Mesenchymal stem cell (in vitro differentiated cells and primary cell): ENCODE measurements around the gene FMNL3.
A peak's percentile ranks its signal among the peaks of the same experiment; 100 is the strongest.

Experiments used
- DNase-seq: peaks from one replicate; pipeline ENCODE4 v3.0.0-alpha.2; 2013
- H2AFZ ChIP-seq: one replicate; pipeline ENCODE4 v1.6.1; 2013; ENCODE audit warnings: low read depth, mild to moderate bottlenecking, control low read depth, inconsistent platforms, low read length, moderate library complexity
- H2AK5ac ChIP-seq: 2 replicates; pipeline ENCODE4 v1.6.1; 2013; ENCODE audit warnings: low read length, moderate library complexity, mild to moderate bottlenecking, inconsistent platforms; ENCODE audit not compliant: severe bottlenecking
- H2BK120ac ChIP-seq: one replicate; pipeline ENCODE4 v1.6.1; 2013; ENCODE audit warnings: low read depth, mild to moderate bottlenecking, inconsistent platforms, low read length, moderate library complexity
- H2BK12ac ChIP-seq, 2 experiments: one replicate each; pipeline ENCODE4 v1.6.1; 2013; ENCODE audit warnings: inconsistent platforms in 2 of 2, low read length in 2 of 2, mild to moderate bottlenecking in 2 of 2, moderate library complexity in 2 of 2, control low read depth in 1 of 2
- H2BK15ac ChIP-seq: one replicate; pipeline ENCODE4 v1.6.1; 2013; ENCODE audit warnings: mild to moderate bottlenecking, low read depth, inconsistent platforms; ENCODE audit not compliant: poor library complexity, severe bottlenecking
- H2BK5ac ChIP-seq: 2 replicates; pipeline ENCODE4 v1.6.1; 2013; ENCODE audit warnings: low read depth, mild to moderate bottlenecking, low read length, control low read depth, inconsistent platforms; ENCODE audit not compliant: poor library complexity, severe bottlenecking
- H3K14ac ChIP-seq, 2 experiments: one replicate each; pipeline ENCODE4 v1.6.1; 2013; ENCODE audit warnings: inconsistent platforms in 2 of 2, low read length in 2 of 2, control low read depth in 1 of 2, mild to moderate bottlenecking in 1 of 2, moderate library complexity in 1 of 2
- H3K18ac ChIP-seq, 2 experiments: one replicate each; pipeline ENCODE4 v1.6.1; 2013; ENCODE audit warnings: inconsistent platforms in 2 of 2, low read length in 2 of 2, control low read depth in 1 of 2, low read depth in 1 of 2, mild to moderate bottlenecking in 1 of 2
- H3K23ac ChIP-seq, 2 experiments: one replicate each; pipeline ENCODE4 v1.6.1; 2013; ENCODE audit warnings: inconsistent platforms in 2 of 2, low read length in 2 of 2, mild to moderate bottlenecking in 2 of 2, moderate library complexity in 2 of 2, control low read depth in 1 of 2
- H3K27ac ChIP-seq: 2 replicates; pipeline ENCODE4 v1.5.1; 2013; ENCODE audit warnings: mild to moderate bottlenecking, moderate library complexity, low read length, control low read depth, inconsistent platforms; ENCODE audit not compliant: poor library complexity, severe bottlenecking
- H3K27me3 ChIP-seq, 2 experiments: 2 replicates each; pipeline versions ENCODE4 v1.6.1 to v1.7.0; 2013; ENCODE audit warnings: low read length in 2 of 2, mild to moderate bottlenecking in 2 of 2, moderate library complexity in 2 of 2, control low read depth in 1 of 2, inconsistent platforms in 1 of 2; ENCODE audit not compliant: control insufficient read depth in 1 of 2, insufficient read depth in 1 of 2
- H3K36me3 ChIP-seq, 2 experiments: 2 replicates each; pipeline versions ENCODE4 v1.6.1 to v1.7.0; 2013; ENCODE audit warnings: low read length in 2 of 2, control low read depth in 1 of 2, inconsistent platforms in 1 of 2, low read depth in 1 of 2, mild to moderate bottlenecking in 1 of 2; ENCODE audit not compliant: insufficient read depth in 2 of 2, control insufficient read depth in 1 of 2
- H3K4ac ChIP-seq, 2 experiments: one replicate each; pipeline ENCODE4 v1.6.1; 2013; ENCODE audit warnings: inconsistent platforms in 2 of 2, low read length in 2 of 2, mild to moderate bottlenecking in 2 of 2, moderate library complexity in 2 of 2, control low read depth in 1 of 2, low read depth in 1 of 2
- H3K4me1 ChIP-seq: 2 replicates; pipeline ENCODE4 v1.6.1; 2013; ENCODE audit warnings: low read depth, low read length, control low read depth; ENCODE audit not compliant: control insufficient read depth, insufficient read depth
- H3K4me2 ChIP-seq: 2 replicates; pipeline ENCODE4 v1.6.1; 2013; ENCODE audit warnings: low read length, mild to moderate bottlenecking, inconsistent platforms; ENCODE audit not compliant: poor library complexity, severe bottlenecking
- H3K4me3 ChIP-seq, 2 experiments: 2 replicates each; pipeline versions ENCODE4 v1.5.1 to v1.7.0; 2013; ENCODE audit warnings: low read length in 2 of 2, mild to moderate bottlenecking in 2 of 2, control low read depth in 1 of 2, low read depth in 1 of 2; ENCODE audit not compliant: insufficient read depth in 1 of 2
- H3K79me1 ChIP-seq: replicated peaks from 2 replicates; pipeline ENCODE4 v1.6.1; 2013; ENCODE audit warnings: mild to moderate bottlenecking, control low read depth, low read length, inconsistent platforms; ENCODE audit not compliant: poor library complexity, severe bottlenecking
- H3K9ac ChIP-seq: 2 replicates; pipeline ENCODE4 v1.7.0; 2013; ENCODE audit warnings: mild to moderate bottlenecking, low read length, moderate library complexity
- H3K9me3 ChIP-seq: 2 replicates; pipeline ENCODE4 v1.7.0; 2013; ENCODE audit warnings: mild to moderate bottlenecking, low read length; ENCODE audit not compliant: control insufficient read depth
- H4K8ac ChIP-seq: one replicate; pipeline ENCODE4 v1.6.1; 2013; ENCODE audit warnings: inconsistent platforms, mild to moderate bottlenecking, low read length, moderate library complexity
- H4K91ac ChIP-seq: one replicate; pipeline ENCODE4 v1.6.1; 2013; ENCODE audit warnings: mild to moderate bottlenecking, low read length, inconsistent platforms
- WGBS: methylation state at CpG from one replicate; pipeline ENCODE4 v1.1.7; 2013; ENCODE audit warnings: mixed read lengths; 5-methylcytosine and 5-hydroxymethylcytosine counted together

FMNL3 gene

DNA sequence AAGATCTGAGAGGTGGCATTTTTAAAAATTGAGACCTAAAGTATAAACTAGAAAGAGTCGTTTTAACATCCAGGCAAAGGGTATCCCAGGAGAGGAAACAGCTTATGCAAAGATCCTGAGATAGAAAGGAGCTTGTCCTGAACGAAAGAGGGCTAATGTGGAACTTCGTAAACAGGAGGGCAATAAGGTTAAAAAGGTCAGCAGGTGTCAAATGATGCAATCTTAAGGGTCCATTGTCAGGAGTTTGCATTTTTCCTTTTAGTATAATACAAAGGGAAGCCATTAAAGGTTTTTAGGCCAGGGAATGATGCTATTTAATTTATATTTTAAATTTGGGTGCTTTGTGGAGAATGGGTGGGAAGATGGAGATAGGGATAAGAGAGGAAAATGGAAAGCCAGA, 14.4 kb downstream of the FMNL3 start:
- no peak for DNase-seq
- H3K4ac ChIP-seq, result no peak overlapping the region
- H3K36me3 ChIP-seq, result no peaks in the 10 kb centered on the region
- H4K8ac ChIP-seq, result no peak overlapping the region
- H3K27me3 ChIP-seq, result no peaks in the 10 kb centered on the region
- no peak overlapping the region for H2BK12ac ChIP-seq
- H3K79me1 ChIP-seq, result peaks cover 31% of the 10 kb centered on the region
- no peak overlapping the region for H3K9ac ChIP-seq
- no peak overlapping the region for H3K4me3 ChIP-seq
- H3K14ac ChIP-seq, result no peak overlapping the region
- no peak overlapping the region for H3K18ac ChIP-seq
- H3K4me1 ChIP-seq, result peaks cover 4% of the 10 kb centered on the region
- no peak overlapping the region for H3K27ac ChIP-seq
- H2AK5ac ChIP-seq, result no peak overlapping the region
- H4K91ac ChIP-seq, result no peak overlapping the region
- H3K4me2 ChIP-seq, result no peak overlapping the region
- H3K23ac ChIP-seq, result no peak overlapping the region
- 67% methylated on average over 3 of the region's 3 CpGs for WGBS
- H2BK5ac ChIP-seq, result no peak overlapping the region
- H2BK15ac ChIP-seq, result no peak overlapping the region
- no peaks in the 10 kb centered on the region for H3K9me3 ChIP-seq
- H2AFZ ChIP-seq, result no peak overlapping the region
- H2BK120ac ChIP-seq, result no peak overlapping the region

DNA sequence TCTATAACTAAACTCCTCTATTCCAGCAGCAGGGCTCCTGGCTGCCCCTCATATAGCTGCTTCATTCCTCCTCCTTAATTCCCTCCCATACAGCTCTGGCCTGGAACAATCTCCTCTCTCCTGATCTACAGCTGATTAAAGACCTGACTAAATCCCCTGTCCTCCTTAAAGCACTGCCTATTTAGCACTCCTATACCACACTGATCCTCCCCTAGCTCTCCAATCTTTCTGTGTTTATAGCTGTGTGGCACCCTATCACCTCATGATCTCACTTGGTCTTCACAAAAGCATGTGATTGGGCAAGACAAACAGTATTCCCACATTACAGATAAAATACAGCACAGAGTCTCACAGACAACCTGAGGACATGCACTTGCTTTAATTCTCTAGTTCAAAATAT, 17.4 kb downstream of the FMNL3 start:
- Histone ChIP-seq H3K4me3 (no peak overlapping the region), H3K18ac (no peak overlapping the region), H4K8ac (no peak overlapping the region), H2BK5ac (no peak overlapping the region), H2AFZ (no peak overlapping the region), H3K36me3 (no peaks in the 10 kb centered on the region), H3K4me2 (no peak overlapping the region), H2BK12ac (no peak overlapping the region), H3K4ac (no peak overlapping the region), H2BK120ac (no peak overlapping the region), H3K4me1 (peaks cover 7% of the 10 kb centered on the region), H3K27ac (no peak overlapping the region), H3K9me3 (no peaks in the 10 kb centered on the region), H4K91ac (no peak overlapping the region), H3K23ac (no peak overlapping the region), H2AK5ac (no peak overlapping the region), H3K14ac (no peak overlapping the region), H2BK15ac (no peak overlapping the region), H3K9ac (no peak overlapping the region), H3K79me1 (peaks cover 26% of the 10 kb centered on the region), H3K27me3 (no peaks in the 10 kb centered on the region)
- no peak for DNase-seq

DNA sequence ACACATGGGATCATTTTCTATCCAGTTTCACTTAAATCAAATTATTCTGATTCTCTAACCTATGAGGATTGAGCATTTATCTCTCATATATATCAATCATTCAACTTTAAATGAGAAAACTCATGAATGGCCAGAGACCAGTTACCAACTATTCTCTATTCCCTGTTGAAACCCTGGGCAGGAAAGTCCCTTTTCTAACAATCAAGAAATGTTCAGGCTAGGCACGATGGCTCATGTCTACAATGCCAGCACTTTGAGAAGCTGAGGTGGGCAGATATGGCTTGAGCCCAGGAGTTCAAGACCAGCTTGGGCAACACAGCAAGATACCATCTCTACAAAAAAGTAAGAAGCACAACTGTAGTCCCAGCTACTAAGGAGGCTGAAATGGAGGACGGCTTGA, 18.0 kb downstream of the FMNL3 start:
- H3K14ac ChIP-seq, result no peak overlapping the region
- H2BK12ac ChIP-seq, result no peak overlapping the region
- no peak overlapping the region for H3K4ac ChIP-seq
- 94% methylated on average over 2 of the region's 2 CpGs for WGBS
- no peak overlapping the region for H2BK15ac ChIP-seq
- no peak for DNase-seq
- no peak overlapping the region for H2AK5ac ChIP-seq
- no peak overlapping the region for H2BK120ac ChIP-seq
- H2BK5ac ChIP-seq, result no peak overlapping the region
- no peak overlapping the region for H3K4me2 ChIP-seq
- peaks cover 9% of the 10 kb centered on the region for H3K4me1 ChIP-seq
- no peak overlapping the region for H3K4me3 ChIP-seq
- H2AFZ ChIP-seq, result no peak overlapping the region
- no peak overlapping the region for H4K8ac ChIP-seq
- H3K23ac ChIP-seq, result no peak overlapping the region
- no peaks in the 10 kb centered on the region for H3K9me3 ChIP-seq
- peaks cover 24% of the 10 kb centered on the region for H3K79me1 ChIP-seq
- no peak overlapping the region for H3K9ac ChIP-seq
- no peaks in the 10 kb centered on the region for H3K27me3 ChIP-seq
- H3K36me3 ChIP-seq, result no peaks in the 10 kb centered on the region
- no peak overlapping the region for H3K18ac ChIP-seq
- H3K27ac ChIP-seq, result no peak overlapping the region
- no peak overlapping the region for H4K91ac ChIP-seq

DNA sequence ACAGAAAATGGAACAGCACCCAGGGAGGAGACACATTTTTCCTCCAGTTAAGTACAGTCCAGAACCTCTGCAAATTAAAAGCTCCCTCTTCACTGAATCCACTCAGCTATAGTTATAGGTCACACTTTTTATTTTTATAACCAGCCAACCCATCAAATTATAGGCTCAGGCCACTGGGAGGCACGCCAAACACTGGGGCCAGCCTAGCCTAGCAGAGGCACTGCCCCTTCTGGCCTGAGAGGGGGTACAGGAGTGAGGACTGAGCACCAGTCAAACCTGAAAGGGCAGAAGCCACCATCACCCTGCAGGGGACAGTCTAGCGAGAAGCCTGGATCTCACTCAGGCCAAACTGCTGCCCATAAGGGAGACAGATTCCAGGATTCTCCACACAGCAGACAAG, 19.3 kb downstream of the FMNL3 start:
- Histone ChIP-seq H3K36me3 (no peaks in the 10 kb centered on the region), H3K27me3 (no peaks in the 10 kb centered on the region), H3K18ac (no peak overlapping the region), H3K4me2 (no peak overlapping the region), H2BK120ac (no peak overlapping the region), H2AFZ (no peak overlapping the region), H4K8ac (no peak overlapping the region), H3K79me1 (peaks cover 23% of the 10 kb centered on the region), H3K9me3 (no peaks in the 10 kb centered on the region), H3K4ac (no peak overlapping the region), H2BK15ac (no peak overlapping the region), H3K14ac (no peak overlapping the region), H2BK12ac (peak overlapping the region in 1 of 2 experiments; percentile 42), H2BK5ac (no peak overlapping the region), H3K23ac (no peak overlapping the region), H3K4me3 (no peak overlapping the region), H4K91ac (no peak overlapping the region), H3K27ac (no peak overlapping the region), H2AK5ac (no peak overlapping the region), H3K4me1 (peaks cover 14% of the 10 kb centered on the region), H3K9ac (no peak overlapping the region)
- DNase-seq, result no peak
- 88% methylated on average over 2 of the region's 2 CpGs for WGBS
